HTERT RPE-1 (cell line): ENCODE data around the gene ZNF491.
"Not testable (repeated sequence)": the region's sequence is repeated elsewhere in the genome, so short reads cannot be mapped to it uniquely, and the experiment has no call there.

Experiments used
- in situ Hi-C: fragments of 300-500 bp; cut with MboI; formaldehyde crosslinking; loops from 4 replicates; pipeline ENCODE4 v1.14.3; 2020; ENCODE audit warnings: low sequenced_read_pairs

ZNF491 gene

GRCh38 chr19:11806354-11807098, 8.2 kb downstream of the ZNF491 start:
- in situ Hi-C loops, result no loop called here

GRCh38 chr19:11807099-11807380, 8.7 kb downstream of the ZNF491 start:
- in situ Hi-C loops, result no loop called here

GRCh38 chr19:11813703-11814028, 15.3 kb downstream of the ZNF491 start:
- in situ Hi-C loops, result no loop called here

- in situ Hi-C loops, result no loop called here
Observed at GRCh38 chr19:11814029-11814699, 15.8 kb downstream of the ZNF491 start, which contains the start of gene ZNF440. TSS of gene ZNF440 (plus strand) at chr19:11814273. CDS start at chr19:11814448, 175 bp downstream.

DNA sequence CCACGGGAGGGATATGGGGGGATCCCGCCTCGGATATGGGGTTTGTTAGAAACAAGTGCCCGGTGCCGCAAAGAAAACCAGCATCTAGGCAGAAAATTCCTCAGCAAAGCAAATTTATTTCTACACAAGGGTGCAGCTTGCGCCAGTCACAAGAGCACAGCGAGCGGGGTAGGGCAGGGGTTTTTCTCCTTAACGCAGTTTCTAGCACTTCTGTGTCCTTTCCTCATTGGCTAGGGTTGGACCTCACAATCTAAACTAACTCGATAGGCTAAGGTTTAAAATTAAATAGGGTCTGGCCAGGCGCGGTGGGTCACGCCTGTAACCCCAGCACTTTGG, 16.3 kb downstream of the ZNF491 start:
- in situ Hi-C loops, result no loop called here

GRCh38 chr19:11821474-11822109, 23.3 kb downstream of the ZNF491 start:
- in situ Hi-C loops, result no loop called here

- in situ Hi-C loops, result not testable (repeated sequence)
Observed at GRCh38 chr19:11828957-11829876, 30.9 kb downstream of the ZNF491 start.

- in situ Hi-C loops, result no loop called here
Observed at GRCh38 chr19:11832253-11832912, 34.1 kb downstream of the ZNF491 start.

GRCh38 chr19:11833541-11833940, 35.2 kb downstream of the ZNF491 start:
- in situ Hi-C loops, result no loop called here

GRCh38 chr19:11835626-11836066, 37.3 kb downstream of the ZNF491 start:
- in situ Hi-C loops, result not testable (repeated sequence)

GRCh38 chr19:11843722-11844121, 45.4 kb downstream of the ZNF491 start:
- in situ Hi-C loops, result no loop called here

DNA sequence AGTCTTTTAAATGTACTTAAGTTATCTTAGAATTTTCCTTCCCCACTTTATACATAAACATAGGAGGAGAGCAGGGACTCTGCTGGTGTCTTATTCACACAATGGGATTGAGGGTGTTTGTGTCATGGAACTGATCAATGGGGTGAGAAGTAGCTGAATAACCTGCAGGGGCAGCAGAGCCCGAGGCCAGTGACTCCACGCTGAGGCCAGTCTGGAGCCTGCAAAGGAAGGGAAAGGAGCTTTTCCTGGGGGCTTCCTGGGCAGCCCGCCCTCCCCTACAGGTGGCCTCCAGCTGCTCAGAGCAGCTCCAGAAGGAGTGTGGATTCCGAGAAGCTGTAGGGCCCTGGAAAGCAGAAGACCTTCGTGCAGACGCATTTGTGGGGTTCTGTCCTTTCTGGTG, 49.3 kb downstream of the ZNF491 start:
- in situ Hi-C loops, result not testable (repeated sequence)

DNA sequence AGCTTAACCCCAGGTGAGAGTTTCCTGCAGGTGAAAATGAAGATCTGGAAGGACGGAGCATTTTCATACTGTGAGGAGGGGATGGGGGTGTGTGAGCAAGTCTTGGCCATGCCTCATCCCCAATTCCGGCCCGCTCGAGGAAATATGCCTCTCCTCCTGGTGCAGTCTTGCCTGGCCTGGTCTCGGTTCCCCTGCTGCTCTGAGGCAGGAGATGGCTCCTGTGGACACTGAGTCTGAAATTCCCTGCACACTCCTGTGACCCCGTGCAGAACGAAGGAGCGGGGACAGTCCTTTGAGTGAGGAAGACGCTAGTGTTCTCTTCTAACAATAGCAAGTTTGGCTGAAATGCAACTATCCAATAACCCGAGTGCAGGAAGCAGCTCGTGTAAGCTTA, 49.9 kb downstream of the ZNF491 start:
- in situ Hi-C loops, result no loop called here

DNA sequence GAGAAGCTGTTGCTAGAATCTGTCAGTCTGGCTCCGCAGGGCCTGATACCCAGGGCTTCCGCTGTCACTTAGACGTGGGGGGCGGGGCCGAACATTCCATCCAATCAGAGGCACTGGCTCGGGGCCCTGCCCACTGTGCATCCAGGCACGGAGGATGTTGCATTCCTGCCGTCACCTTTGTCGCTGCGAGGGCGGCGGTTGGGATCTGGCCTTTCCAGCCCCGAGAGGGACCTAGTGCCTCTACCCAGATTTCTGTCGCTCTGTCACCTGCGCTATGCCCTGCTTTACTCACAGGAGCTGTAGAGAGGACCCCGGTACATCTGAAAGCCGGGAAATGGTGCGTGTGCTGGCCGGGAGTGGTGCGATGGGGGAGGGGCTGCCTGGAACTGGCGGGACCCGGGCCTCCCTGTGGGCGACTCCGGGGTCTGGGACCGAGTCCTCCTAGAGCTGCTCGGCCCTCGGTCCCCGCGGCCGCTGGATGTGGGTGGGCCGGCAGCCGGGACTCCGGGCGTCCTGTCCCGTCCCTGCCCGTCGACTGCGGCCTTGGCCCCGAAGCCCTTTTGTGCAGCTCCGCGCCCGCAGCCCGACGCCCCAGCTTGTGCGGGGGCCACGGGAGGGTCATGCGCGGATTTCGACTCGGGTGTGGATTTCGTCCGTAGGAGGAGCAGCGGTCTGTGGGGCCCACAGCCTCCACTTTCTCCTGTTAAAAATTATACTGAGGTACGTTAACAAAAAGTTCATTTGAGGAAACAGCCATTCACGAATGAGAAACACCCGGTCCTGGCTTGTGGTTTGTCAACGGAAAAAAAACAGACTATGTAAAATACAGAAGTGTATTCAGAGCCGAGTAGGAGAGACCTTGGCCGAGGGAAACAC, 50.5 kb downstream of the ZNF491 start, which contains the start of gene ZNF439:
Gene ZNF439, plus strand, starts transcription at position 133 of the 876 bp plus-strand sequence. Its CDS starts 142 bp downstream, at position 275.
- in situ Hi-C loops, result no loop called here

DNA sequence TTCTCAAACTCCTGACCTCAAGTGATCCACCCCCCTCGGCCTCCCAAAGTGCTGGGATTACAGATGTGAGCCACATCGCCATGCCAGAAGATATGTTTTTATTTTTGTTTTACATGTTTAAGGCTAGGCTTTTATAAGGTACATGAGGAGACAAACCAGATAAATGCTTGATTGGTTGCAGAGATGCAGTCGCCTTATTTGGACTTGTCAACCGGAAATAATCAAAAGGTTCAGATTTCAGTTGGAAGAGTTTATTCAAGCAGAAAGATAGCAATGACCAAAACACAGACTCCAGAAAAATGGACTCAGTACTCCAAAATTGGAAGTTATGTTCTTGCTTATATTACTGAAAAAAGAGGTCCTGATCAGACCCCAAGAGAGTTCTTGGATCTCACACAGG, 52.0 kb downstream of the ZNF491 start:
- in situ Hi-C loops, result not testable (repeated sequence)

GRCh38 chr19:11853358-11853757, 55.0 kb downstream of the ZNF491 start:
- in situ Hi-C loops, result no loop called here

- in situ Hi-C loops, result no loop called here
Observed at GRCh38 chr19:11856596-11857250, 58.4 kb downstream of the ZNF491 start.
